ENCODE data around the gene SHROOM3.
"Not testable (repeated sequence)": the region's sequence is repeated elsewhere in the genome, so short reads cannot be mapped to it uniquely, and the experiment has no call there.

The SHROOM3 gene

DNA sequence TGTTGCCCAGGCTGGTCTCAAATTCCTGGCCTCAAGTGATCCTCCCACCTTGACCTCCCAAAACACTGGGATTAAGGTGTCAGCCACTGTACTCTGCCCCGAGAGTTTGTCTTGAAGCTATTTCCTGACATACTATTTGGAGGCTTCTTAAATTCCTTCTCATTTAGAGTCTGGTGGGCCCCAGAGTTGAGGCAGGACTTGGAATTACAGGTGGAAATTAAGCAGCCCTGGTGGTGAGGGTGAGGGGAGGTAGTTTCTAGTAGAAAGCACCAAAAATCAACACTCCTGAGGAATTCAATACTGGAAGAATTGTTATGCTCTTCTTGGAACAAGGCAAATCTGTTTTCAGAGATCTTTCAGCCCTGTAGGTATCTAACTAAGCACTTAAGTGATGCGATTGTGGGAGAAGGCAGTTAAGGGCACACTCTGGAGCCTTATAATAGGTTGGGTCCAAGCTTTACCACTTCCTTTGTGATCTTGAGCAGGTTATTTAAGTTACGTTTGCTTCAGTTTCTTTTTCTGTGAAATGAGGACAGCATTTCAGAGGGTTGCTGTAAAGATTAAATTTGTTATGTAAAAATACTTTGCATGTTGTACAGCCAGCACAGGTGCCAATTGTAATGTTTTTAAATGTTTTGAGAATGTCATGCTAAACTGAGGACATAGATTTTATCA lies 262.2 kb downstream of the SHROOM3 start:
- DNase-seq (ENCODE audit: low read depth in 2 of 2) = no peak

DNA sequence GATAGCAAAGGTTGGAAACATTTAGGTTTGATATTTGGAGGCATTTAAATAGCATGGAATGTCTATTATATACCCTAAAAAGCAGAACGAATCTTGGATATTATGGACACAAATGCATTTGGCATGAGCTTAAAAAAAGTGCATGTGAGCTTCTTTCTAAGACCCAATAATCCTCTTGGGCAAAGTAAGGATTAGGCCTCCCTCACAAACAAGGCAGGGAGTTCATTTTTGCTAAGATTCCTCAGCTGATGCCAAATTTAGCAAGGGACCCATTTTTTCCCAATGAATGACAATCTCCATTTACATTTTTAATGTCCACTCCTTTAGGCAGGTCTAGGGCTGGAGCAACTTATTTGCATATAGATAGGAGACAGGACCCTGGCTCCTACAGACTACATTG lies 263.1 kb downstream of the SHROOM3 start:
- no peak for DNase-seq (ENCODE audit: low read depth in 2 of 2)

DNA sequence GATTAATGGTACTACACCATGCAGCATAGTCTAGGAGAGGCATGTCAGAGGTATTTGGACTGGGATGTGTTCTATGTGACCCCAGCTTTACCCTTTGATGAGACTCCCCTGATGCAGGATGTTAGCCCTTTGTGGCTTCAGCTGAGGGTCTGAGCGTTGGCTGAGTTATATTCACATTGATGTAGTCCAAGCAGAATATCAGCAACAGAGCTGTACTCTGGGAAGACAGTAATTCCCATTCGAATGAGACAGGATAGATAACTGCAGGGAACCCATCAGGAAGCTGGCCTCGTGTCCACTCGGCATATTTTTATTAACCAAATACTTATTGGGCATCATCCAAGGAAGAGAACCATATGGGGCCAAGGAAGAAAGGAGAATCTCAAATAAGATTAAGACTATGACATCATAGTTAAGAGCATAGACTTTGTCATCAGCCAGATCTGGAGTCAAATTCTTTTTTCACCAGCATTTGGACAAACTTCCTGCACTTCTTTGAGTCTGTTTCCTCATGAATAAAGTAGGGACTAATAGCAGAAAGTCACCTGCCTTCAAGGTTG lies 264.8 kb downstream of the SHROOM3 start:
- DNase-seq (ENCODE audit: low read depth in 2 of 2) = no peak

DNA sequence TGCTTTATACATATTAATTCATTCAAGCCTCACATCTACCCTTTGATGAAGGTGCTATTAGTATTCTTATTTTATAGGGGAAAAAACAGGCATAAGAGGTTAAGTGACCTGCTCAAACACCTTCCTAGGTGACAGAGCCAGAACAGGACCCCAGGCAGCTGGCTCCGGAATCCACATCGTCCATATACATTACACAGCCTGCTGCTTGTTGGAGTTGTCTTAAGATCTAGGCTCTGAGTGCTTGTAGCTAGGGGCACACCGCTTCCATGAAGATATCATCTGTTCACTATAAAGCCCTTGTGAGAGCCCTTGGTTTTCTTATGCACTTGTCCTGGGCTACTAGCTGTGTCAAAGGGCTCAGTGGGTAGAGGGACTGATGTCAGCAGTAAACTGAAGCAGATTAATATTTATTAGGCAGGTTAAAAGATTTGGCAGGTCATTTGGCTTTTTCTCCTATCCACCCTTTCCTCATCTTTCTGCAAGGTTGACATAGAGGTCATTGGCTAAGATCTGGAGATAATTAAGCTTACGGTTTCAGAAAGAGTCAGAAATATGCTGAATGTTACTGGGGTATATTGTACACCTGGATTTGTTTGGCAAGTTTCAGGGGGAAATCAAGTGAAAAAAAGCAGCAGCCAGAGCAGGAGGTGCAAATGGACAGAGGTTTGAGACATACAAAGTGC lies 267.6 kb downstream of the SHROOM3 start:
- no peak for DNase-seq (ENCODE audit: low read depth in 2 of 2)

DNA sequence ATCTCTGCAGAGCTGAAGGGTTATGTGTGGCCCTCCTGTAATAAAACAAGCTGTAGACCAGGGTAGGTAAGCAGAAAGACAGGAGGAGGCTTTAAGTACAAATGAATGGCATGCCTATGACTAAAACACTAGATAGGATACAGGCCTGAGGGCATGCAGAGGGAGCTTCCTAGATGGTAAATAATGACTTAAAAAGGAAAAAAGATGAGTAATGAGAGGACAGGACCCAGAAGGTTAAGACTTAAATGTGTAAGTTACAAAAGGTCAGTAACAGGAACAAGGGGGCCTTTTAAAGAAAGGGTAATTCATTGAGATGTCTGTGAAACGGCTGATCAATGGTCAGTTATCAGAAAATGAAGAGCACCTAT lies 268.1 kb downstream of the SHROOM3 start:
- no peak for DNase-seq (ENCODE audit: low read depth in 2 of 2)

DNA sequence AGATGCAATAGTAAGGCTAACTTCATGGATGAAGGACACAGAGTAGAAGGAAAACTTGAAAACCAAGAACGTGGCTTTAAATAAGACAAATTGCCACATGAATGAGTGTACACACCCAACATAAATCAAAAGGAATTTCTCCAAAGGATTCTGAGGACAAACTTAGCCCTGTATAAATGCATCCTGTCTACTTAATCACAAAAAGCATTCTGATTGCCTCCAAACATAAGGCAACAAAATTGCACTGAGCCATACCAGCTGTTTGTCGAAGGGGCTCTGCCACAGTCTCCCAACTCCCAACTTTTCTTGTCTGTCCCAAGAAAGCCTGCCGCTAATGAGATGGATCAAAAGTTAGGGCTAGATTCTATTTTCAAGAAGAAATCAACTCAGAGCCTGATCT lies 268.6 kb downstream of the SHROOM3 start:
- no peak for DNase-seq (ENCODE audit: low read depth in 2 of 2)

DNA sequence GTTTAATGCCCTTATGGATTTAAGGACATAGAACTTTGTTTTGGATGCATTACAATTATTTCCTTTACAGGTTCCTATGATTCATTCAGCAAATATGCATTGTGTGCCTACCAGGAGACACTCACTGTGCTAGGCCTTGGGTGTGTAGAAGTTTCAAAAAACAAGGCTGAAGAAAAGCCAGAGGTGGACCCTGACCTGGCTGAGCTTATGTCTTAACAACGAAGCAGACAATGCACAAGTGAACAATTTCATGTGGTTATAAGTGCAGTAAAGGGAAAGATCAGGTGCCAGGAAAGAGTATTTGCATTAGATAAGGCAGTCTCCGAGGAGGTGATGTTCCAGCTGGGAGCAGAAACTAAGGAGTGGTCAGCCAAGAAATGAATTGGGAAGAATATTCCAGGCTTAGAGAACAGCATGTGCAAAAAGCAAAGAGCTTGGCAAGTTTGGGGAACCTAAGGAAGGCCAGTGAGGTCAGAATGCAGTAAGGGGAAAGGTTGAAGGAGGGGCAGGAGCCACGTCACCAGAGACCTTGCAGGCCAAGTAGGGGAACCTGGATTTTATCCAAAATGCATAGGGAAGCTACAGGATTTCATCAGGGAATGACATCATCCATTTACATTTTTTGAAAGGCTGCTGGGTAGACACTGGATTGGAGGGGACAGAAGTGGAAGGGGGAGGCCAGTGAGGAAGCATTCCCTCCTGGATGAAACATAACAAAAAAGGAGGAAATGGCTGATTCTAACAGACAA lies 269.3 kb downstream of the SHROOM3 start:
- DNase-seq (ENCODE audit: low read depth in 2 of 2) = no peak

DNA sequence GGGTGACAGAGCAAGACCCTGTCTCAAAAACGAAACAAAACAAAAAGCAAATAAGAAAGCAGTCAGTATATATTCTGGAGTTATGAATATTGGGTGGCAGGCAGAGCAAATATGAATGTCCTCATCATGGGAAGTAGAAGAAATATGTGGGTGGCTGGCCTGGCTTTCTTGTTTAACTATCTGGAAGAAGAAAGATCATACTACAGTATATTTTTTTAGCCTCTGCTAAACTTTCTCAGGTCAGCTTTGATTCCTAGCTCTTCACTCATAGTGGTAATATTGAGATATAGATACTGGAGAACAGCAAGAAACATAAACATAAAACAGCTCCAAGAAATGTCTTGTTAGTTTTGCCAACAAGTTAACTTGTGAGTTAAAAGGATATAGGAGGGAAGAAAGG lies 270.4 kb downstream of the SHROOM3 start:
- no peak for DNase-seq (ENCODE audit: low read depth in 2 of 2)

DNA sequence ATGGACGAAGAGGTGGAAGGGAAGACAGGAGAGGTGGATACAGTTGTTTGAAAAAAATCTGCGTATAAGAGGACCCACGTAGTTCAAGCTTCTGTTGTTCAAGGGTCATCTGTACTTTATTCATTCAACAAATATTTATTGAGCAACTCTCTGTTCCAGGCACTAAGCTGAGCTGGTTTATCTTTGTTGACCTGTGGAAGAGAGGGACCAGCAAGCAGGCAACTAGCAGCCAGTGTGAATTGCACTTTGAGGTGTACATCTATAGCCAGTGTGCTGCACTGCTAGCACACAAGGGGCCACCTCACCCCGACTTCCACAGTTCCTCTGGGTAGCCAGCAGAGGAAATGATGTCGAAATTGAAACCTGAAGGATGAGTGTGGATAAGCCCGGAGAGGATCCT lies 271.6 kb downstream of the SHROOM3 start:
- no peak for DNase-seq (ENCODE audit: low read depth in 2 of 2)

DNA sequence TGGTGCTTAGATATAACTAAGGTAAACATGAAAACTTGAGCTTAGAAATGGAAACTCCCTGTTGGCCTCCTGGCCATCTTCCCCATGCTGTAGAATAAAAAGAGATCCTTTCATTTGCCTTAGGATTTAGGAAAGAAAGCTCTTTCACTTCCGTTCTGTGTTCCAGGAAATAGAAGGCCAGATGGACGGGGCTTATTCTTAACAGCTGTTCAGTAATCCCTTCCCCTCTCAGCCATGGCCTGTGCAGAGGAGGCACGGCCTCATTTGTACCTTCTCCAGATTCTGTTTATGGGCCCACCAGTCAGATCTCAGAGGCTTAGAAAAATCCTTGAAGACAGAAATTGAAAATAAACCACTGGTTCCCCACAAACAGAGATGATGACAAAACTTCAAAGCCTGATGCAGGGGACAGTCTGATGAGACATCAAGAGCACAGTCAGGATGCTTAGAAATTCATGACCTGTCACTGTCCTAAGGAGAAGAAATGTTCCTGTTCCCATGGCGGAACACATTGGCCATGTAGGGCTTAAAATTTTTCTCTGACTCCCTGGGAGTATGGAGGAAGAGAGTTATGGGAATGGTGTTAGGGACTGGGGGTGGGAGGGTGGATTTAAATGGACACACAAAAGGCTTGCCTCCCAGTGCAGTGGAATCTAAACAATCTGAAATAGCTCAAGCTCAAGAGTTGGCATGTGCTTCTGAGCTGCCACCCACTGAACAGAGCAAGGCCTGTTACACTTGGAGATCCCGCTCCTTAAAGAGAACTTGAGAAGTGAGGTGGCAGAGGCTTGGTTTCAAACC lies 274.1 kb downstream of the SHROOM3 start:
- DNase-seq (ENCODE audit: low read depth in 2 of 2) = no peak

DNA sequence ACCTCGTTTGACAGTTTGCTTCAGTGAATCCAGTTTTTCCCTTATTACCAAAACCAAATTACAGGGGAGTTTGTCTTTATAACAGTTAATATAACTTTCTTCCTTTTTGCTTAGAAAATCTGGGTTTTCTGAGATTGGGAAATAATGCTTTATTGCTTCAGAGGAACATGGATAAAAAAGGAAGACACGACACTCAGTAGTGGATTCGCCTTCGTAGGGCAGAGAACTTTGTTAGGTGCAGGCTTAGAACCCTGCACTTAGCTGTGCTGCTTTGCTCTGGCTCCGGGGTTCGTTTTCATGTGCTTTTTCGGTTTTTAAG lies 274.7 kb downstream of the SHROOM3 start:
- DNase-seq (ENCODE audit: low read depth in 2 of 2) = no peak

DNA sequence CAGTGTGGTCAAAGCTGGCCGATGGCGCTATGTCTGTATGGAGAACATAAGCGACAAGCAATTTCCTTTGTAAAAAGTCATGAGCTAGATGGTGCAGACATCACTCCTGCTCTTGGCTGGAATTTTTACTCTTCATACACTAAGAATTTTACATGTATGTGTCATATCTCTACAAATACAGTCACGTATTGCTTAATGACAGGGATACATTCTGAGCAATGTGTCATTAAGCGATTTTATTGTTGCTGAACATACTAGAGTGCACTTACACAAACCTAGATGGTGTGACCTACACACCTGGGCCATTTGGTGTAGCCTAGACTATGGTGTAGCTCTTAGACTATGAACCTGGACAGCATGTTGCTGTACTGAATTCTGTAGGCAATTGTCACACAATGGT lies 277.5 kb downstream of the SHROOM3 start:
- no peak for DNase-seq (ENCODE audit: low read depth in 2 of 2)

DNA sequence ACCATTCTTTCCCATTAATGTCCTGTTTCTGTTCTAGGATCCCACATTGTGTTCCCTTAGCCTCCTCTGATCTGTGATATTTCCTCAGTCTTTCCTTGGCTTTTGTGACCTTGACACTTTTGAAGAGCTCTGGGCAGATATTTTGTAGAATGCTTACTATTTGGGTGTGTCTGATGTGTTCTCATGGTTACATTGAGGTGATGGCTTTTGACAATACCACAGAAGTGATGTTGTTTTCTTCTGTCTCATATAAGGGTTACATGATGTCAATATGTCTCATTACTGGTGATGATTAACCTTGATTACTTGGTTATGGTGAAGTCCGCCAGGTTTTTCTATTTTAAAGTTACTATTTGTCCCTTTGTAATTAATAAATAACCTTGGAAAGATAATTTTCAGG lies 279.2 kb downstream of the SHROOM3 start:
- no peak for DNase-seq (ENCODE audit: low read depth in 2 of 2)

DNA sequence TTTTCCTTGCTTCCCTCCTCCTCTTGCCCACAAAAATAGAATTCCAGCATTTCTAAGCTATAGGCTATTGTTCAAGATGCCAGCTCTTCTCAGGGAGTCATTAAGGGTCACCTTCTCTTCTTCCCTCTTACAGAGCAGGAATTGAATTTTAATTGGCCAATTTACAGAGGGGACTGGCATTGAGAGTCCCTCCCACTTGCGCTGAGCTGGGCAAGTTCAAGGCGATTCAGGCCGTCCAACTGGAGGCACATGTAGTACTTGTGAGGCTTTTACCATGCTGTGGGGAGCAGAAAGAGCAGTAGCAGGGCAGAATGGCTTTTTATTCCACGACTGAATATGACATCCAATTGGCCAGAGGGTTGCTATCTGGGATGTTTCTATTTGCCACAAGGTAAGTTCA lies 281.0 kb downstream of the SHROOM3 start:
- no peak for DNase-seq (ENCODE audit: low read depth in 2 of 2)

DNA sequence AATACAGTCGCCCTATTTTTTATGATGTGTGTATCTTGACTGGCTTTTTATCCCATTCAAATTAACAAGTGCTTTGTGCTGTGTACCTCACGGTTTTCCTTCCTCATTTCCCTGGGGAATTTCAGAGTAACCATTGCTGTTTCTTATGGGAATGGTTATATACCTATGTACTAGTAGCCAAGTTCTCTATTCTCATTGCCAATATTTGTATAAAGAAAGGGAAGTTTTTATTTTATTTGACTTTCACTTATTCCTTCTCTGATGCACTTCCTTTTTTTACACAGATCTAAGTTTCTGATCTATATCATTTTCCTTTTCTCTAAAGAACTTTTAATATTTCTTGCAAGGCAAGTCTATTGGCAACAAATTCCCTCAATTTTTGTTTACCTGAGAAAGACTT lies 281.6 kb downstream of the SHROOM3 start:
- no peak for DNase-seq (ENCODE audit: low read depth in 2 of 2)

DNA sequence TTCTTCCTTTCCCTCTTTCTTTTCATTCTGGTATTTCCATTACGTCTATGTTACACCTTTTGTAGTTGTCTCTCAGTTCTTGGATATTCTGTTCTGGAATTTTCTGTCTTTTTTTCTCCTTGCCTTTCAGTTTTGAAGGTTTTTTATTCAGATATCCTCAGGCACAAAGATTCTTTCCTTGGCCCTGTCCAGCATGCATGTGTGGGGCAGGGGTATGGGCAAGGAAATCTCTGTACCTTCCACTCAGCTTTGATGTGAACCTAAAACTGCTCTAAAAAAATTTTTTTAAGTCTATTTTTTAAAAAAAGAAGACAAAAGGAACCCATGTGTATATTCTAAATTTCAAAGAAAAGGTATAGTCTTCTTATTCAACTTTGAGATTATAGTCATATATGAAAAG lies 282.4 kb downstream of the SHROOM3 start:
- DNase-seq (ENCODE audit: low read depth in 2 of 2) = no peak

DNA sequence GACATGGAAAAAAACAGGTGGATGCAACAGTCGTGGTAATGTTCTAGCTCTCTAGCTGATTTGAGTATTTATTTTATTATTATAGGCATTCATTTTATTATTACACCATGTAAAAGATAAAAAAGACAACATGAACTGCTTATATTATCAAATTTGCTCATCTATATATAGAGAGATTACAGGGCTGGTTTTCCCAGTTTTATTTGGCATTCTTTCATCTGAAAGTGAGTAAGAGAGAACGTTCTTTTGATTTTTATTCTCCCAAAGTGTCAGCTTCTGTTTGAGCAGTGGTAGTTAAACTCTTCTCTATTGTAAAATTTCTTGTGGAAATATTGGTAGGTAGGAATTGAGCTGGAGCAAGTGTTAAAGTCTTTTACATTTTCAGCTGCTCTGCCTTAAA lies 283.0 kb downstream of the SHROOM3 start:
- no peak for DNase-seq (ENCODE audit: low read depth in 2 of 2)

DNA sequence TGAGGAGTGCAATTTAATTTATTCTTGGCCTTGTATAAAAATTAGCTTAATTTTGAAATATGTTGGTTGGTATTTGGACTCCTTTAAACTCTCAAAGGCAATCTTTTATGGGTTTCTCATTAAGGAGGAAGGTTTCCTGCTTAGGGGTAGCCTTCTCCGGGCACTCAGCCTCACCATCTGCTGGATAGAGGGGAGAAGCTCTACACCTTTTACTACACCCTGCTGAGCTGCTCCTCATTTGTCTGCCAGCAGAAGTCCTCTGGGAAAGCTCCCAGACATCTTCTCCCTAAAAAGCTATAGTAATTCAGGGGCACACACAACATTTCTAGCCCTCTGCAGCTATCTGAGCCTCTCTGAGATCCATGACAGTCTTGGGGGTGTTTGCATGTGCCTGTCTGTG lies 283.8 kb downstream of the SHROOM3 start:
- DNase-seq (ENCODE audit: low read depth in 2 of 2) = no peak

DNA sequence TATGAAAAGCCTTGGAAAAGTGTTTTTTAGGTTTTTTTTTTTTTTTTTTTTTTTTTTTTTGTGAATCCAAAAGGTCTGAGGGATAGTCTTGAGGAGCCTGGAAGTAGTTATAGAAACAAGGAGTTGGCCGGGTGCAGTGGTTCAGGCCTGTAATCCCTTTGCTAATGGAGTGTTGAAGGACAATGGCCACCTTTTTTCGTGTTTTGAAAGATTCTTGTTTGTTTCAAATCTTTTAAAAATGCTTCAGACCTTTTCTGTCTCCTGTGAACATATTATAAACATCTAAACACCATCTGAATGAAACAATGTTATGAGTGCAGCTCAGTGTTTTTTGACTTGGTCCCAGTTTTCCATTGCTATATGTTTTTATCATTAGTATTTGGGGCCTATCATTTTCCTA lies 285.1 kb downstream of the SHROOM3 start:
- no peak for DNase-seq (ENCODE audit: low read depth in 2 of 2)

DNA sequence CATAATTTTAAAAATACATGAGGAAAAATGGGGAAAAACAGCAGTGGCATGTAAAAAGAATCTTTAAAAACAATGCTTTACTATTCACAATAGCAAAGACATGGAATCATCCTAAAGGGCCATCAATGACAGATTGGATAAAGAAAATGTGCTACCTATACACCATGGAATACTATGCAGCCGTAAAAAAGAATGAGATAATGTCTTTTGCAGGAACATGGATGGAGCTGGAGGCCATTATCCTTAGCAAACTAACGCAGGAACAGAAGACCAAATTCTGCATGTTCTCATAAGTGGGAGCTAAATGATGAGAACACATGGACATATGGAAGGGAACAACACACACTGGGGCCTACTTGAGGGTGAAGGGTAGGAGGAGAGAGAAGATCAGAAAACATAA lies 287.1 kb downstream of the SHROOM3 start:
- not testable (repeated sequence) for DNase-seq (ENCODE audit: low read depth in 2 of 2)

DNA sequence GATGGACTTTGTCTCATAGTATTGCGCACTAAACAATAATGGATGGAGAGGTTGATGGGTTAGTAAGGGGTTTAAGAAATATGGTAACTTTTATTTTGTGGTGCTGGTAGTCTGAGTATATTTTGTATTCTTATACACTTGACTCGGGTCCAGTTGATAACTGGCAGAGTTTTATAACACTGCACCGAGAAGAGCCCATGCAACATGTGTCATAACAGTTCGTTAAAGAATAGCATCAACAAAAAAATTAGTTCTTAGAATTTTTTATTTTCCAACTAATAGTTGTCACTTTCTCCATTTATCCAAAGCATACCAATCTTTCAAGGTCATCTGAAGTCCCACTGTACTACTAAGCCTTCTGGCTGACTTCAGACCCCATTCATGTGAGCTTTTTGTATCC lies 287.8 kb downstream of the SHROOM3 start:
- no peak for DNase-seq (ENCODE audit: low read depth in 2 of 2)

DNA sequence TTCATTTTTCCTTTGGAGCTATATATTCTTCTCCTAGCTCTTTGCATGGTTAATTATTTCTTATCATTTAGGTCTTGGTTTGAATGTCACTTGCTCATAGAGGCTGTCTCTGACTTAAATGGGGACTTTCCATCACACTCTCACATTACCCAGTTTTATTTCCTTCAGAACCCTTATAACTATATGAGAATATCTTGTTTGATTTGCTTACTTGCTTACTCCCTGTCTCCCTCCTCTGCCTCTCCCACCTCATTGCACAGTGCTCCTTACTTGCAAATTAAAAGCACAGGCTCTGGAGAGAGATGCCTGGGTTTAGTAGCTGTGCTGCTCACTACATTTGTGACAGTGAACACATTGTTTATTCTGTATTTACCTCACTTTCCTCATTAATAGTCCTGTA lies 288.3 kb downstream of the SHROOM3 start:
- no peak for DNase-seq (ENCODE audit: low read depth in 2 of 2)

Data from stimulated activated CD4-positive, alpha-beta T cell treated with anti-CD3 and anti-CD28 coated beads, Interleukin-15, amount 100 ng/mL, for 48 hours (primary cell).